Dermis microvascular lymphatic vessel endothelial cell (primary cell): ENCODE data around the gene RBMX2. TPM values are rescaled to one million over a fixed set of nuclear protein-coding genes. Genes with fewer than 3 reads are reported as not detected.
"Not testable (repeated sequence)": the region's sequence is repeated elsewhere in the genome, so short reads cannot be mapped to it uniquely, and the experiment has no call there.

Experiments used
- DNase-seq, 2 donors: peaks; one replicate each; pipeline versions ENCODE4 v3.0.0 to v3.0.0-alpha.2; 2010; ENCODE audit warnings: low read depth in 2 of 2
- total RNA-seq: library from RNA; depleted of rRNA; stranded (reverse); fragments of >200 nt; gene quantifications from 2 replicates; pipeline ENCODE4 v1.2.1, GENCODE V29; 2014

The RBMX2 gene
- total RNA-seq, result 19.6 and 20.4 TPM in 2 replicates

GRCh38 chrX:130401415-130402207 lies at the start of gene RBMX2:
Gene RBMX2 (plus strand): TSS chrX:130401987. CDS start chrX:130402033, 46 bp downstream.
- peak; percentile 30 to 72 for DNase-seq

- not testable (repeated sequence) for DNase-seq
These were observed 49.7 kb upstream of the RBMX2 start for GRCh38 chrX:130352050-130352449.

- DNase-seq, result no peak
These were observed 25.7 kb upstream of the RBMX2 start for GRCh38 chrX:130376077-130376476.

GRCh38 chrX:130378024-130378669 lies 23.6 kb upstream of the RBMX2 start:
- no peak for DNase-seq

GRCh38 chrX:130385520-130385919 lies 16.3 kb upstream of the RBMX2 start, which contains the start of gene GPR119:
Gene GPR119 (minus strand): TSS chrX:130385674. CDS start chrX:130385447, 227 bp downstream.
- no peak for DNase-seq

- DNase-seq, result no peak
These were observed 15.4 kb upstream of the RBMX2 start for GRCh38 chrX:130386408-130386808.

- DNase-seq, result peak; percentile 12 to 44
These were observed 8.2 kb upstream of the RBMX2 start for GRCh38 chrX:130393451-130394074.

- no peak for DNase-seq
These were observed 6.4 kb upstream of the RBMX2 start for GRCh38 chrX:130395341-130395740.

GRCh38 chrX:130402208-130402684 lies 459 bp downstream of the RBMX2 start:
- DNase-seq, result no peak

GRCh38 chrX:130413415-130413814 lies 11.6 kb downstream of the RBMX2 start:
- peak in 1 of 2 donors; percentile 14 for DNase-seq

GRCh38 chrX:130414800-130415199 lies 13.0 kb downstream of the RBMX2 start:
- no peak for DNase-seq

GRCh38 chrX:130415201-130415600 lies 13.4 kb downstream of the RBMX2 start:
- DNase-seq, result no peak

GRCh38 chrX:130416785-130417184 lies 15.0 kb downstream of the RBMX2 start:
- no peak for DNase-seq

GRCh38 chrX:130418066-130418465 lies 16.3 kb downstream of the RBMX2 start:
- no peak for DNase-seq

- DNase-seq, result no peak
These were observed 17.0 kb downstream of the RBMX2 start for GRCh38 chrX:130418740-130419139.

- no peak for DNase-seq
These were observed 17.5 kb downstream of the RBMX2 start for GRCh38 chrX:130419263-130419662.

- no peak for DNase-seq
These were observed 24.7 kb downstream of the RBMX2 start for GRCh38 chrX:130426531-130426930.

- DNase-seq, result not testable (repeated sequence)
These were observed 27.4 kb downstream of the RBMX2 start for GRCh38 chrX:130429236-130429635.

- DNase-seq, result no peak
These were observed 34.1 kb downstream of the RBMX2 start for GRCh38 chrX:130435937-130436336.

GRCh38 chrX:130437996-130438395 lies 36.2 kb downstream of the RBMX2 start:
- DNase-seq, result not testable (repeated sequence)

- no peak for DNase-seq
These were observed 42.1 kb downstream of the RBMX2 start for GRCh38 chrX:130443875-130444274.
